WTC11 (cell line): ENCODE measurements around the gene SIGLEC1. TPM values are rescaled to one million over a fixed set of nuclear protein-coding genes. Genes with fewer than 3 reads are reported as not detected.

Experiments
- ATAC-seq: fragments of 200-7000 bp; cut with Tn5 transposase; 2 replicates; pipeline ENCODE4 v1.10.0; 2021; ENCODE audit warnings: mild to moderate bottlenecking, moderate library complexity
- CTCF ChIA-PET: fragments of 300-600 bp; sonication (Branson Sonifier 250); formaldehyde crosslinking; loops from one replicate; lab custom pipeline; 2021; ENCODE audit warnings: antibody characterized with exemption; lab: Charles Lee
- POLR2A ChIA-PET: fragments of 350-600 bp; sonication (Branson Sonifier 250); formaldehyde crosslinking; loops from one replicate; lab custom pipeline; 2021; ENCODE audit warnings: antibody characterized with exemption; lab: Charles Lee
- DNase-seq: peaks from one replicate; pipeline ENCODE4 v3.0.0; 2021; ENCODE audit warnings: low spot score
- H3K27ac Mint-ChIP-seq: 2 replicates; pipeline ENCODE4 v1.8.0; 2021; ENCODE audit warnings: mixed read lengths
- H3K27me3 Mint-ChIP-seq: 2 replicates; pipeline ENCODE4 v1.8.0; 2021; ENCODE audit warnings: low read depth, mild to moderate bottlenecking, moderate library complexity, mixed read lengths
- H3K36me3 Mint-ChIP-seq: 2 replicates; pipeline ENCODE4 v1.8.0; 2021; ENCODE audit warnings: mixed read lengths
- H3K4me1 Mint-ChIP-seq: 2 replicates; pipeline ENCODE4 v1.8.0; 2022; ENCODE audit warnings: mixed read lengths
- H3K4me3 Mint-ChIP-seq: 2 replicates; pipeline ENCODE4 v1.8.0; 2021; ENCODE audit warnings: mild to moderate bottlenecking, moderate library complexity, mixed read lengths
- H3K9me3 Mint-ChIP-seq: 2 replicates; pipeline ENCODE4 v1.8.0; 2021; ENCODE audit warnings: mixed read lengths
- ATF6 ChIP-seq: sonication (generic); formaldehyde crosslinking; IDR thresholded peaks from 2 replicates; pipeline ENCODE4 v1.8.1; 2023; ENCODE audit warnings: mild to moderate bottlenecking, missing genetic modification reagents
- CREB1 ChIP-seq: sonication (generic); formaldehyde crosslinking; IDR thresholded peaks from 2 replicates; pipeline ENCODE4 v1.8.0; 2023; ENCODE audit warnings: mild to moderate bottlenecking, missing genetic modification reagents
- CTCF ChIP-seq: fragments of 200-600 bp; IDR thresholded peaks from 2 replicates; pipeline ENCODE4 v1.8.0; 2022; ENCODE audit warnings: antibody characterized with exemption
- E2F4 ChIP-seq: sonication (generic); formaldehyde crosslinking; IDR thresholded peaks from 2 replicates; pipeline ENCODE4 v1.8.1; 2022; ENCODE audit warnings: low read depth, mild to moderate bottlenecking, moderate library complexity, missing genetic modification reagents, borderline replicate concordance
- ELF4 ChIP-seq: sonication (generic); formaldehyde crosslinking; IDR thresholded peaks from 2 replicates; pipeline ENCODE4 v1.8.1; 2022; ENCODE audit warnings: low read depth, mild to moderate bottlenecking, moderate library complexity, missing genetic modification reagents
- ERG ChIP-seq: fragments of 250-450 bp; sonication (Bioruptor Pico); IDR thresholded peaks from 2 replicates; pipeline ENCODE4 v1.8.0; 2021; ENCODE audit warnings: mild to moderate bottlenecking
- ESRRA ChIP-seq: sonication (generic); formaldehyde crosslinking; IDR thresholded peaks from 2 replicates; pipeline ENCODE4 v1.8.1; 2022; ENCODE audit warnings: mild to moderate bottlenecking, missing genetic modification reagents, borderline replicate concordance
- FOXJ3 ChIP-seq: sonication (generic); formaldehyde crosslinking; IDR thresholded peaks from 2 replicates; pipeline ENCODE4 v1.9.0; 2021; ENCODE audit warnings: missing genetic modification reagents, mild to moderate bottlenecking, borderline replicate concordance
- FOXK1 ChIP-seq: sonication (generic); formaldehyde crosslinking; IDR thresholded peaks from 2 replicates; pipeline ENCODE4 v1.8.0; 2022; ENCODE audit warnings: mild to moderate bottlenecking, moderate library complexity, missing genetic modification reagents
- FOXP1 ChIP-seq: sonication (generic); formaldehyde crosslinking; IDR thresholded peaks from 2 replicates; pipeline ENCODE4 v1.8.0; 2022; ENCODE audit warnings: missing genetic modification reagents, mild to moderate bottlenecking, moderate library complexity, borderline replicate concordance
- FOXP4 ChIP-seq: sonication (generic); formaldehyde crosslinking; IDR thresholded peaks from 2 replicates; pipeline ENCODE4 v1.8.0; 2022; ENCODE audit warnings: mild to moderate bottlenecking, missing genetic modification reagents
- GTF2I ChIP-seq: fragments of 250-450 bp; sonication (Bioruptor Pico); conservative IDR thresholded peaks from 2 replicates; pipeline ENCODE4 v1.4.0; 2021; ENCODE audit warnings: mild to moderate bottlenecking
- HMGA2 ChIP-seq: fragments of 250-450 bp; sonication (Bioruptor Pico); IDR thresholded peaks from 2 replicates; pipeline ENCODE4 v1.4.0; 2021; ENCODE audit warnings: mild to moderate bottlenecking, moderate library complexity
- IRF2 ChIP-seq: sonication (generic); formaldehyde crosslinking; IDR thresholded peaks from 2 replicates; pipeline ENCODE4 v1.8.0; 2022; ENCODE audit warnings: low read depth, missing genetic modification reagents, borderline replicate concordance
- JAZF1 ChIP-seq: fragments of 250-450 bp; sonication (Bioruptor Pico); IDR thresholded peaks from 2 replicates; pipeline ENCODE4 v1.9.0; 2021; ENCODE audit warnings: moderate library complexity, mild to moderate bottlenecking, inconsistent platforms
- JUN ChIP-seq: sonication (generic); formaldehyde crosslinking; IDR thresholded peaks from 2 replicates; pipeline ENCODE4 v1.8.0; 2023; ENCODE audit warnings: mild to moderate bottlenecking, missing genetic modification reagents
- RORB ChIP-seq: fragments of 250-450 bp; sonication (Bioruptor Pico); IDR thresholded peaks from 2 replicates; pipeline ENCODE4 v1.9.0; 2021; ENCODE audit warnings: mild to moderate bottlenecking
- STAT6 ChIP-seq: sonication (generic); formaldehyde crosslinking; conservative IDR thresholded peaks from 2 replicates; pipeline ENCODE4 v1.8.1; 2023; ENCODE audit warnings: mild to moderate bottlenecking, low read depth, missing genetic modification reagents, moderate library complexity
- TEAD1 ChIP-seq: sonication (generic); formaldehyde crosslinking; IDR thresholded peaks from 2 replicates; pipeline ENCODE4 v1.8.0; 2022; ENCODE audit warnings: mild to moderate bottlenecking, missing genetic modification reagents
- USF2 ChIP-seq: sonication (generic); formaldehyde crosslinking; IDR thresholded peaks from 2 replicates; pipeline ENCODE4 v1.8.1; 2023; ENCODE audit warnings: mild to moderate bottlenecking, missing genetic modification reagents, moderate library complexity
- ZNF396 ChIP-seq: fragments of 250-450 bp; sonication (Bioruptor Pico); IDR thresholded peaks from 2 replicates; pipeline ENCODE4 v1.8.0; 2021; ENCODE audit warnings: mild to moderate bottlenecking, moderate library complexity, borderline replicate concordance
- ZNF416 ChIP-seq: fragments of 250-450 bp; sonication (Bioruptor Pico); IDR thresholded peaks from 2 replicates; pipeline ENCODE4 v1.9.0; 2021; ENCODE audit warnings: mild to moderate bottlenecking, inconsistent platforms
- total RNA-seq: library from RNA; stranded (reverse); gene quantifications from 3 replicates; pipeline ENCODE4 v1.2.3, GENCODE V29; 2021

The SIGLEC1 gene
- total RNA-seq, 1 experiment from 2014 or later = 0.04 TPM

GRCh38 chr20:3755269-3755668 lies 42.9 kb upstream of the SIGLEC1 start (continued):
- no peak for TF ChIP-seq JAZF1
- no peak for TF ChIP-seq FOXP4 (CRISPR knock-in tag)
- TF ChIP-seq E2F4 = no peak
- no peak for TF ChIP-seq ELF4 (CRISPR knock-in tag)
- TF ChIP-seq FOXP1 (CRISPR knock-in tag) = no peak
- TF ChIP-seq IRF2 (CRISPR knock-in tag) = no peak
- TF ChIP-seq RORB (CRISPR knock-in tag) = no peak
- no peak for TF ChIP-seq ERG
- no peak for TF ChIP-seq FOXJ3 (CRISPR knock-in tag)
- TF ChIP-seq ZNF396 (CRISPR knock-in tag) = no peak
- TF ChIP-seq ESRRA (CRISPR knock-in tag) = no peak
- TF ChIP-seq CTCF = no peak
- no peak for TF ChIP-seq JUN (CRISPR knock-in tag)
- no peak for TF ChIP-seq ATF6 (CRISPR knock-in tag)
- no peak for TF ChIP-seq STAT6 (CRISPR knock-in tag)

- Mint-ChIP-seq H3K4me3 (no peak overlapping the region), H3K9me3 (no peaks in the 10 kb centered on the region), H3K36me3 (peaks cover 21% of the 10 kb centered on the region), H3K4me1 (peaks cover 6% of the 10 kb centered on the region), H3K27ac (no peak overlapping the region), H3K27me3 (peaks cover 17% of the 10 kb centered on the region)
- POLR2A ChIA-PET = no interaction called here
- CTCF ChIA-PET = interaction anchor here (1.3 to 8.7 kb wide), 8 partner anchors 9 to 101 kb away, joined by 4 to 195 read pairs (median 12); partner anchors contain the start of genes ADISSP, AP5S1, CENPB and SPEF1
- no peak for ATAC-seq
- no peak for DNase-seq
- TF ChIP-seq HMGA2 (CRISPR knock-in tag) = no peak
- no peak for TF ChIP-seq ESRRA (CRISPR knock-in tag)
- no peak for TF ChIP-seq CREB1
- TF ChIP-seq USF2 = no peak
- no peak for TF ChIP-seq FOXP1 (CRISPR knock-in tag)
- no peak for TF ChIP-seq FOXK1 (CRISPR knock-in tag)
- TF ChIP-seq GTF2I (CRISPR knock-in tag) = no peak
- TF ChIP-seq ZNF416 (CRISPR knock-in tag) = no peak
- TF ChIP-seq ZNF396 (CRISPR knock-in tag) = no peak
- TF ChIP-seq TEAD1 = no peak
Measured at GRCh38 chr20:3754276-3754630, 41.9 kb upstream of the SIGLEC1 start.
